Measurements from ENCODE around the gene TBC1D5.

DNA sequence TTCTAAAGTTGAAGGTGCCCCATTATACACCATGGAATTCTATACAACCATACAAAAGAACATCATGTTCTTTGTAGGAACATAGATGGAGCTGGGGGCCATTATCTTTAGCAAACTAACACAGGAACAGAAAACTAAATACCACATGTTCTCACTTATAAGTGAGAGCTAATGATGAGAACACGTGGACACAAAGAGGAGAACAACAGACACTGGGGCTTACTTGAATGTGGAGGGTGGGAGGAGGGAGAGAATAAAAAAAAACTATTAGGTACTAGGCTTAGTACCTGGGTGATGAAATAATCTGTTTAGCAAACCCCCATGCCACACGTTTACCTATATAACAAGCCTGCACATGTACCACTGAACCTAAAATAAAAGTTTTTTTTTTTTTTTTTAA, 515.0 kb downstream of the TBC1D5 start:
- TF ChIP-seq, protein P1, sequence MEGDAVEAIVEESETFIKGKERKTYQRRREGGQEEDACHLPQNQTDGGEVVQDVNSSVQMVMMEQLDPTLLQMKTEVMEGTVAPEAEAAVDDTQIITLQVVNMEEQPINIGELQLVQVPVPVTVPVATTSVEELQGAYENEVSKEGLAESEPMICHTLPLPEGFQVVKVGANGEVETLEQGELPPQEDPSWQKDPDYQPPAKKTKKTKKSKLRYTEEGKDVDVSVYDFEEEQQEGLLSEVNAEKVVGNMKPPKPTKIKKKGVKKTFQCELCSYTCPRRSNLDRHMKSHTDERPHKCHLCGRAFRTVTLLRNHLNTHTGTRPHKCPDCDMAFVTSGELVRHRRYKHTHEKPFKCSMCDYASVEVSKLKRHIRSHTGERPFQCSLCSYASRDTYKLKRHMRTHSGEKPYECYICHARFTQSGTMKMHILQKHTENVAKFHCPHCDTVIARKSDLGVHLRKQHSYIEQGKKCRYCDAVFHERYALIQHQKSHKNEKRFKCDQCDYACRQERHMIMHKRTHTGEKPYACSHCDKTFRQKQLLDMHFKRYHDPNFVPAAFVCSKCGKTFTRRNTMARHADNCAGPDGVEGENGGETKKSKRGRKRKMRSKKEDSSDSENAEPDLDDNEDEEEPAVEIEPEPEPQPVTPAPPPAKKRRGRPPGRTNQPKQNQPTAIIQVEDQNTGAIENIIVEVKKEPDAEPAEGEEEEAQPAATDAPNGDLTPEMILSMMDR (IDR thresholded peaks at IDR 0.05), result no peak
- TF ChIP-seq POLR2A (IDR thresholded peaks at IDR 0.05), result no peak
